Measurements from ENCODE around the gene ARHGAP4. TPM values are rescaled to one million over a fixed set of nuclear protein-coding genes. Genes with fewer than 3 reads are reported as not detected.

Gene ARHGAP4
- polyA plus RNA-seq, 3 donors: 51.5 to 508 (median 64.4) TPM

DNA sequence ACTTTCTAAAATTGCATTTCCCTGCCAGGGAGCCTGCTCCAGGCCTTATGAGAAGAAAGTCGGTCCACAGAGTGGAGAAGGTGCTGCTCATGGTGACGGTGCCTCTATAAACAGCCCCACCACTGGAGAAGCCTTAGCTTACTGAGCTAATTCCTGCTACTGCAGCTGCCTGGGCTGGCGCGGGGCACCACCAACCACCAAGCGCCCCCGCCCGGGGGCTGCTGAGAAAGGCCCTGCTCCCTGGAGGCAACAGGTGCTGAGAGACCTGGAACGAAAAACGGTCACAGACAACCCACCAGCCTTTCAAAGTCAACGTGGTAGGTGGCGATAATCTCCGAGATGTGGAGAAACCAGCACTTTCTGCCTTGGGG lies 42.7 kb upstream of the ARHGAP4 start:
- DNase-seq: no peak
- peaks cover 81% of the 10 kb centered on the region for H3K79me2 ChIP-seq (ENCODE audit: insufficient read depth, low read length)
- Mint-ChIP-seq H3K4me1 (peaks cover 43% of the 10 kb centered on the region), H3K36me3 (peaks cover 12 to 31% of the 10 kb centered on the region in 2 donors), H3K9me3 (peaks cover 0 to 24% (median 8%) of the 10 kb centered on the region in 7 donors), H3K27ac (peak overlapping the region in 5 of 7 donors; percentile 77 to 100 (median 94)), H3K27me3 (ENCODE audit: low read depth in 3 of 3) (peaks cover 0 to 43% (median 0%) of the 10 kb centered on the region in 3 donors), H3K4me3 (peak overlapping the region; percentile 88 to 99)
- no peak overlapping the region for H2AFZ ChIP-seq (ENCODE audit: insufficient read depth, low read depth, low read length, poor library complexity, severe bottlenecking)
- whole genome bisulfite sequencing (ENCODE audit: insufficient coverage): no CpG with 5 or more reads among the region's 12 CpGs
- H3K4me2 ChIP-seq (replicated peaks; ENCODE audit: extremely low read depth, low read length, poor library complexity, severe bottlenecking): peak overlapping the region; percentile 87
- TF ChIP-seq, protein P1, sequence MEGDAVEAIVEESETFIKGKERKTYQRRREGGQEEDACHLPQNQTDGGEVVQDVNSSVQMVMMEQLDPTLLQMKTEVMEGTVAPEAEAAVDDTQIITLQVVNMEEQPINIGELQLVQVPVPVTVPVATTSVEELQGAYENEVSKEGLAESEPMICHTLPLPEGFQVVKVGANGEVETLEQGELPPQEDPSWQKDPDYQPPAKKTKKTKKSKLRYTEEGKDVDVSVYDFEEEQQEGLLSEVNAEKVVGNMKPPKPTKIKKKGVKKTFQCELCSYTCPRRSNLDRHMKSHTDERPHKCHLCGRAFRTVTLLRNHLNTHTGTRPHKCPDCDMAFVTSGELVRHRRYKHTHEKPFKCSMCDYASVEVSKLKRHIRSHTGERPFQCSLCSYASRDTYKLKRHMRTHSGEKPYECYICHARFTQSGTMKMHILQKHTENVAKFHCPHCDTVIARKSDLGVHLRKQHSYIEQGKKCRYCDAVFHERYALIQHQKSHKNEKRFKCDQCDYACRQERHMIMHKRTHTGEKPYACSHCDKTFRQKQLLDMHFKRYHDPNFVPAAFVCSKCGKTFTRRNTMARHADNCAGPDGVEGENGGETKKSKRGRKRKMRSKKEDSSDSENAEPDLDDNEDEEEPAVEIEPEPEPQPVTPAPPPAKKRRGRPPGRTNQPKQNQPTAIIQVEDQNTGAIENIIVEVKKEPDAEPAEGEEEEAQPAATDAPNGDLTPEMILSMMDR (IDR thresholded peaks at IDR 0.05): no peak
- intact Hi-C loops (cut with micrococcal nuclease): no loop called here
- H4K20me1 ChIP-seq (ENCODE audit: insufficient read depth, low read length): peaks cover 70% of the 10 kb centered on the region
- peaks cover 46 to 55% of the 10 kb centered on the region in 2 donors for H3K4me1 ChIP-seq (ENCODE audit: control insufficient read depth in 1 of 2, insufficient read depth in 2 of 2, low read length in 2 of 2)
- peak overlapping the region; percentile 38 for H3K9ac ChIP-seq (ENCODE audit: insufficient read depth, low read length, poor library complexity, severe bottlenecking)
- peak overlapping the region; percentile 71 to 78 for H3K27ac ChIP-seq (ENCODE audit: low read depth in 1 of 2, low read length in 2 of 2)
- H3K36me3 ChIP-seq (replicated peaks in 1 of 2; ENCODE audit: control insufficient read depth in 1 of 2, insufficient read depth in 2 of 2, low read length in 2 of 2): peaks cover 9 to 18% of the 10 kb centered on the region in 2 donors
- H3K27me3 ChIP-seq (ENCODE audit: control insufficient read depth in 2 of 2, insufficient read depth in 2 of 2, low read length in 2 of 2): no peaks in the 10 kb centered on the region
- peak overlapping the region; percentile 1 to 100 (median 99) for H3K4me3 ChIP-seq (replicated peaks in 1 of 3; ENCODE audit: low read depth in 2 of 3, low read length in 3 of 3)
- H3K9me3 ChIP-seq (replicated peaks in 1 of 2; ENCODE audit: control insufficient read depth in 1 of 2, insufficient read depth in 1 of 2, low read length in 2 of 2): no peaks in the 10 kb centered on the region

- Histone ChIP-seq H3K27ac (ENCODE audit: low read depth in 1 of 2, low read length in 2 of 2) (peak overlapping the region; percentile 71 to 78), H3K4me1 (ENCODE audit: control insufficient read depth in 1 of 2, insufficient read depth in 2 of 2, low read length in 2 of 2) (peaks cover 41 to 50% of the 10 kb centered on the region in 2 donors), H3K4me2 (replicated peaks; ENCODE audit: extremely low read depth, low read length, poor library complexity, severe bottlenecking) (peak overlapping the region; percentile 87), H3K27me3 (ENCODE audit: control insufficient read depth in 2 of 2, insufficient read depth in 2 of 2, low read length in 2 of 2) (no peaks in the 10 kb centered on the region), H2AFZ (ENCODE audit: insufficient read depth, low read depth, low read length, poor library complexity, severe bottlenecking) (no peak overlapping the region), H3K4me3 (replicated peaks in 1 of 3; ENCODE audit: low read depth in 2 of 3, low read length in 3 of 3) (peak overlapping the region in 1 of 3 experiments; percentile 100), H3K79me2 (ENCODE audit: insufficient read depth, low read length) (peaks cover 81% of the 10 kb centered on the region), H3K9ac (ENCODE audit: insufficient read depth, low read length, poor library complexity, severe bottlenecking) (peak overlapping the region; percentile 38), H3K36me3 (replicated peaks in 1 of 2; ENCODE audit: control insufficient read depth in 1 of 2, insufficient read depth in 2 of 2, low read length in 2 of 2) (peaks cover 14 to 23% of the 10 kb centered on the region in 2 donors), H4K20me1 (ENCODE audit: insufficient read depth, low read length) (peaks cover 70% of the 10 kb centered on the region), H3K9me3 (replicated peaks in 1 of 2; ENCODE audit: control insufficient read depth in 1 of 2, insufficient read depth in 1 of 2, low read length in 2 of 2) (no peaks in the 10 kb centered on the region)
- H3K9me3 Mint-ChIP-seq: peaks cover 0 to 20% (median 8%) of the 10 kb centered on the region in 7 donors
- H3K27me3 Mint-ChIP-seq (ENCODE audit: low read depth in 3 of 3): peaks cover 0 to 41% (median 0%) of the 10 kb centered on the region in 3 donors
- peak overlapping the region; percentile 77 to 96 (median 90) for H3K27ac Mint-ChIP-seq
- H3K4me3 Mint-ChIP-seq: peak overlapping the region; percentile 85 to 99
- DNase-seq: no peak
- TF ChIP-seq, protein P1 (IDR thresholded peaks at IDR 0.05): no peak
- intact Hi-C loops (cut with micrococcal nuclease): no loop called here
- H3K36me3 Mint-ChIP-seq: peaks cover 12 to 35% of the 10 kb centered on the region in 2 donors
- H3K4me1 Mint-ChIP-seq: peaks cover 38% of the 10 kb centered on the region
- 60% methylated on average over 1 of the region's 9 CpGs for WGBS (ENCODE audit: insufficient coverage)
Observed at GRCh38 chrX:153968255-153968654, 42.2 kb upstream of the ARHGAP4 start.
